ENCODE results near the gene WNT16.

DNA sequence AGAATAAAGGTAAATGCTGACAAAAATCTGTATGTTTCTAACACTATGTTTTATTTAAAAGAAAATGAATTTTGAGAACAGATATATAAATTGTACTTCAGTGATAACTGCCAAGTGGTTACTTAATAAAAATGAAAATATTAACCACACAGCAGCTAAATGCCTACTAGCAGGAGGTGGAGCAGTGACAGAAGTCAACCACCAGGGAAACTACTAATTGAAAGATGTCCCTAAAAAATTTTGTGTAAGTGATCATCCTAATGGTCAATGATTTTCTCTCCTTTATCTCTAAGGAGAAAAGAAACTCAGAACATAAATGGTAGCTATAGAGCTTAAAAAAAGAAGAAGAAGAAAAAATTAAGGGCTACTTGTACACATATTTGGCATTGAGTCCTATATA is 22.9 kb downstream of the WNT16 start:
- no peak for TF ChIP-seq CEBPB (IDR thresholded peaks at IDR 0.05)
- TF ChIP-seq, protein P1, sequence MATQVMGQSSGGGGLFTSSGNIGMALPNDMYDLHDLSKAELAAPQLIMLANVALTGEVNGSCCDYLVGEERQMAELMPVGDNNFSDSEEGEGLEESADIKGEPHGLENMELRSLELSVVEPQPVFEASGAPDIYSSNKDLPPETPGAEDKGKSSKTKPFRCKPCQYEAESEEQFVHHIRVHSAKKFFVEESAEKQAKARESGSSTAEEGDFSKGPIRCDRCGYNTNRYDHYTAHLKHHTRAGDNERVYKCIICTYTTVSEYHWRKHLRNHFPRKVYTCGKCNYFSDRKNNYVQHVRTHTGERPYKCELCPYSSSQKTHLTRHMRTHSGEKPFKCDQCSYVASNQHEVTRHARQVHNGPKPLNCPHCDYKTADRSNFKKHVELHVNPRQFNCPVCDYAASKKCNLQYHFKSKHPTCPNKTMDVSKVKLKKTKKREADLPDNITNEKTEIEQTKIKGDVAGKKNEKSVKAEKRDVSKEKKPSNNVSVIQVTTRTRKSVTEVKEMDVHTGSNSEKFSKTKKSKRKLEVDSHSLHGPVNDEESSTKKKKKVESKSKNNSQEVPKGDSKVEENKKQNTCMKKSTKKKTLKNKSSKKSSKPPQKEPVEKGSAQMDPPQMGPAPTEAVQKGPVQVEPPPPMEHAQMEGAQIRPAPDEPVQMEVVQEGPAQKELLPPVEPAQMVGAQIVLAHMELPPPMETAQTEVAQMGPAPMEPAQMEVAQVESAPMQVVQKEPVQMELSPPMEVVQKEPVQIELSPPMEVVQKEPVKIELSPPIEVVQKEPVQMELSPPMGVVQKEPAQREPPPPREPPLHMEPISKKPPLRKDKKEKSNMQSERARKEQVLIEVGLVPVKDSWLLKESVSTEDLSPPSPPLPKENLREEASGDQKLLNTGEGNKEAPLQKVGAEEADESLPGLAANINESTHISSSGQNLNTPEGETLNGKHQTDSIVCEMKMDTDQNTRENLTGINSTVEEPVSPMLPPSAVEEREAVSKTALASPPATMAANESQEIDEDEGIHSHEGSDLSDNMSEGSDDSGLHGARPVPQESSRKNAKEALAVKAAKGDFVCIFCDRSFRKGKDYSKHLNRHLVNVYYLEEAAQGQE (IDR thresholded peaks at IDR 0.05; ENCODE audit: low read depth): no peak
- TF ChIP-seq, protein P2, sequence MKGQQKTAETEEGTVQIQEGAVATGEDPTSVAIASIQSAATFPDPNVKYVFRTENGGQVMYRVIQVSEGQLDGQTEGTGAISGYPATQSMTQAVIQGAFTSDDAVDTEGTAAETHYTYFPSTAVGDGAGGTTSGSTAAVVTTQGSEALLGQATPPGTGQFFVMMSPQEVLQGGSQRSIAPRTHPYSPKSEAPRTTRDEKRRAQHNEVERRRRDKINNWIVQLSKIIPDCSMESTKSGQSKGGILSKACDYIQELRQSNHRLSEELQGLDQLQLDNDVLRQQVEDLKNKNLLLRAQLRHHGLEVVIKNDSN (IDR thresholded peaks at IDR 0.05): no peak
- TF ChIP-seq TEAD4 (IDR thresholded peaks at IDR 0.05): no peak

Measured in Ishikawa (cell line).